GM23338 (cell line): ENCODE data around the gene OR6C65. TPM values are rescaled to one million over a fixed set of nuclear protein-coding genes. Genes with fewer than 3 reads are reported as not detected.
"Not testable (repeated sequence)": the region's sequence is repeated elsewhere in the genome, so short reads cannot be mapped to it uniquely, and the experiment has no call there.

ENCODE experiments used
- ATAC-seq: fragments of 200-7000 bp; cut with Tn5 transposase; 3 replicates; pipeline ENCODE4 v1.9.1; 2020
- DNase-seq: peaks from one replicate; pipeline ENCODE4 v3.0.0-alpha.2; 2015; ENCODE audit warnings: low spot score
- H2AFZ ChIP-seq: fragments of 200-600 bp; sonication (generic); 2 replicates; pipeline ENCODE4 v1.8.0; 2016; ENCODE audit warnings: antibody characterized with exemption, mild to moderate bottlenecking, moderate library complexity
- H3F3A ChIP-seq: fragments of 200-600 bp; sonication (generic); replicated peaks from 2 replicates; pipeline ENCODE4 v1.8.0; 2017; ENCODE audit warnings: antibody characterized with exemption, mixed run types, low read depth
- H3K27ac ChIP-seq: fragments of 200-600 bp; sonication (generic); 2 replicates; pipeline ENCODE4 v1.6.1; 2016; ENCODE audit warnings: low read depth
- H3K27me3 ChIP-seq: fragments of 200-600 bp; sonication (generic); 2 replicates; pipeline ENCODE4 v1.8.0; 2016; ENCODE audit warnings: mild to moderate bottlenecking, mixed run types, moderate library complexity; ENCODE audit not compliant: insufficient read depth
- H3K36me3 ChIP-seq: fragments of 200-600 bp; sonication (generic); 2 replicates; pipeline ENCODE4 v1.8.0; 2016; ENCODE audit warnings: mild to moderate bottlenecking; ENCODE audit not compliant: insufficient read depth
- H3K4me1 ChIP-seq: fragments of 200-600 bp; sonication (generic); 2 replicates; pipeline ENCODE4 v1.8.0; 2016; ENCODE audit warnings: mild to moderate bottlenecking, moderate library complexity; ENCODE audit not compliant: insufficient read depth
- H3K4me2 ChIP-seq: fragments of 200-600 bp; sonication (generic); 2 replicates; pipeline ENCODE4 v1.7.1; 2017; ENCODE audit warnings: mixed run types
- H3K4me3 ChIP-seq: fragments of 200-600 bp; sonication (generic); 2 replicates; pipeline ENCODE4 v1.6.1; 2016; ENCODE audit warnings: mixed run types
- H3K79me2 ChIP-seq: fragments of 200-600 bp; sonication (generic); replicated peaks from 2 replicates; pipeline ENCODE4 v1.8.0; 2017; ENCODE audit warnings: mild to moderate bottlenecking; ENCODE audit not compliant: insufficient read depth
- H3K9me2 ChIP-seq: fragments of 200-600 bp; sonication (generic); 2 replicates; pipeline ENCODE4 v1.8.0; 2017; ENCODE audit not compliant: insufficient read depth
- H4K20me1 ChIP-seq: fragments of 200-600 bp; sonication (generic); replicated peaks from 2 replicates; pipeline ENCODE4 v1.8.0; 2017; ENCODE audit warnings: mild to moderate bottlenecking; ENCODE audit not compliant: insufficient read depth
- H3K27ac Mint-ChIP-seq: 2 replicates; pipeline ENCODE4 v1.8.0; 2020; ENCODE audit warnings: inconsistent platforms, mild to moderate bottlenecking, moderate library complexity, mixed read lengths
- H3K27me3 Mint-ChIP-seq: 3 replicates; pipeline ENCODE4 v1.8.0; 2022; ENCODE audit warnings: low read depth, mild to moderate bottlenecking, moderate library complexity, mixed read lengths, inconsistent platforms; ENCODE audit not compliant: insufficient read depth, poor library complexity
- H3K36me3 Mint-ChIP-seq: 3 replicates; pipeline ENCODE4 v1.8.0; 2021; ENCODE audit warnings: low read depth, mild to moderate bottlenecking, inconsistent platforms, moderate library complexity, mixed read lengths
- H3K4me1 Mint-ChIP-seq: 3 replicates; pipeline ENCODE4 v1.8.0; 2020; ENCODE audit warnings: mild to moderate bottlenecking, inconsistent platforms, mixed read lengths
- H3K4me3 Mint-ChIP-seq: 3 replicates; pipeline ENCODE4 v1.8.0; 2021; ENCODE audit warnings: moderate library complexity, mild to moderate bottlenecking, inconsistent platforms, mixed read lengths
- H3K9me3 Mint-ChIP-seq: 3 replicates; pipeline ENCODE4 v1.8.0; 2020; ENCODE audit warnings: moderate library complexity, mild to moderate bottlenecking, inconsistent platforms, mixed read lengths
- polyA plus RNA-seq: library from polyadenylated mRNA; unstranded; fragments of >200 nt; fragmentation: Nextera tagmentation; extraction: Ambion mirVana; gene quantifications from 2 replicates; pipeline ENCODE4 v1.2.1, GENCODE V29; 2016
- total RNA-seq: library from RNA; depleted of rRNA; stranded (reverse); fragments of >200 nt; shearing (Covaris generic); gene quantifications from 2 replicates; pipeline ENCODE4 v1.2.3, GENCODE V29; 2014
- TF ChIP-seq, protein P1 (sequence below), 2 experiments: fragments of 200-600 bp in 1 of 2; sonication (generic) in 1 of 2; conservative IDR thresholded peaks; 2 replicates each; pipeline versions ENCODE4 v1.5.1 to v1.6.1; 2016 to 2017; ENCODE audit warnings: antibody characterized with exemption in 2 of 2, low read depth in 2 of 2, mild to moderate bottlenecking in 2 of 2, moderate library complexity in 1 of 2

The OR6C65 gene
- total and polyA plus RNA-seq, 2 experiments from 2014 or later = not detected

DNA sequence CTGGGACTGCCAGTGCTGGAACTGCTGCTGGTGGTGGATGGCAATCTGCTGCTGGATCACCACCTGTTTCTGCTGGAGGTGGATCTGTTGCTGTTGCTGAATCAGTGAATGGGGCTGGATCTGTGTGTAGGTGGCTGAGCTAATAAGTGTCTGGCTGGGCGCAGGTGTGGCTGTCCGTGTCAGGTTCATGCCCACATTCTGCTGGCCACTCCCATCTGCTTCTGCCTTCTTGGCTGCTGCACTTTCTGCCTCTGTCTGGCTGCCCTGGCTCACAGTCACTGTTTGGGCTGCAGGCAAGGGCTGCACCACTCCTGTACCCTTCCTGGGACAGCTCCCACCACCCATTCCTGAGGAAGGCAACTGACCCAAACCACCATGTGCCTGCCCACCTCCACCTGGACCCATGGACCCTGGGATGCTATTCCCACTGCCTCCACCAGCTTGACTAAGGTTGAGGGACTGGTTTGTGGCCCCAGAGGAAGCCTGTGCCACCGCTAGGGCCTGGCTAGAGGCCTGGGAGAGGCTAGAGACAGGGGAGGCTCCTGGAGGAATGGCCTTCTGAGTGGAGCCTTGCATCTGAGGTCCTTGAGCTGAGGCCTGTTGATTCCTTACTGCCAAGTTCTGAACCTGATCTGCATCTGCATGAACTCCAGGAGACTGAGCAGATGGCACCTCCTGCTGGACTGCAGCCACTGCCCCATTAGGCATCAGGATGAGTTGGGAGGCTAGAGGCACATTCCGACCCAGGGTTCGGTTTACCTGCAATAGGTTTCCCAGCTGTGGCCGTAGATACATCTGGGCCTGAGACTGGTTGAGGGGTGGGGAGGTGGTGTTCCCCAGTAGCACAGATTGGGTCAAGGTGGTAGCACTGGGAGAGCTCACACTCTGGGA lies 13.4 kb downstream of the OR6C65 start:
- not testable (repeated sequence) for H3K36me3 ChIP-seq, H3K9me2 ChIP-seq, H3K4me3 Mint-ChIP-seq, H3F3A ChIP-seq, H3K27me3 Mint-ChIP-seq, H3K27ac ChIP-seq, H3K4me1 ChIP-seq, H3K27ac Mint-ChIP-seq, H3K79me2 ChIP-seq, H3K4me3 ChIP-seq, H4K20me1 ChIP-seq, H3K27me3 ChIP-seq, H3K9me3 Mint-ChIP-seq, DNase-seq, H3K36me3 Mint-ChIP-seq, H3K4me2 ChIP-seq, H3K4me1 Mint-ChIP-seq
- peak overlapping the region; percentile 96; the same call in 1 of the 2 replicates for H2AFZ ChIP-seq
- ATAC-seq = peak; percentile 19
- TF ChIP-seq, protein P1, sequence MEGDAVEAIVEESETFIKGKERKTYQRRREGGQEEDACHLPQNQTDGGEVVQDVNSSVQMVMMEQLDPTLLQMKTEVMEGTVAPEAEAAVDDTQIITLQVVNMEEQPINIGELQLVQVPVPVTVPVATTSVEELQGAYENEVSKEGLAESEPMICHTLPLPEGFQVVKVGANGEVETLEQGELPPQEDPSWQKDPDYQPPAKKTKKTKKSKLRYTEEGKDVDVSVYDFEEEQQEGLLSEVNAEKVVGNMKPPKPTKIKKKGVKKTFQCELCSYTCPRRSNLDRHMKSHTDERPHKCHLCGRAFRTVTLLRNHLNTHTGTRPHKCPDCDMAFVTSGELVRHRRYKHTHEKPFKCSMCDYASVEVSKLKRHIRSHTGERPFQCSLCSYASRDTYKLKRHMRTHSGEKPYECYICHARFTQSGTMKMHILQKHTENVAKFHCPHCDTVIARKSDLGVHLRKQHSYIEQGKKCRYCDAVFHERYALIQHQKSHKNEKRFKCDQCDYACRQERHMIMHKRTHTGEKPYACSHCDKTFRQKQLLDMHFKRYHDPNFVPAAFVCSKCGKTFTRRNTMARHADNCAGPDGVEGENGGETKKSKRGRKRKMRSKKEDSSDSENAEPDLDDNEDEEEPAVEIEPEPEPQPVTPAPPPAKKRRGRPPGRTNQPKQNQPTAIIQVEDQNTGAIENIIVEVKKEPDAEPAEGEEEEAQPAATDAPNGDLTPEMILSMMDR (conservative IDR thresholded peaks at IDR 0.05; ENCODE audit: low read depth in 2 of 2) = peak in 1 of 2 experiments; percentile 45; a peak in 2 of 4 replicates

DNA sequence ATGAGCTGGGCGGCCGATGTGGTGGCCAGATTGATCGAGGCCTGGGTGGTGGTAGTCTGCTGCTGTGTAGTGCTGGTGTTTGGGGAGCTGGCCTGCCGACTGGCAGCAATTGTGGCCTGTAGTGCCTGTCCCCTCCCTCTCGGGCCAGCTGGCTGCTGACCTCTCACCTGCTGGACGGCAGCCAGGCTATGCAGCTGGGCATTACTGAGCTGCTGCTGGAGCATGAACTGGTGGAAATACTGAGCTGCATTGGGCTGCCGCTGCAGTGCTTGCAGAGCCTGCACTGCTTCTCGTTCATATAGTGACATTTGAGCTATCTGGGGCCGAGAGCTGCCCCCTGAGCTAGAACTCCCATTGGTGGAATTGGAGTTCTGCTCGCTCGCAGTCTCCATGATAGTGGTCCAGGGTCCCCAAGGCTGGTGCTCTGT lies 14.1 kb downstream of the OR6C65 start:
- 0 out of 2 replicates have a peak overlapping the region, but pooled peaks have one; percentile 38 for H3K4me3 ChIP-seq
- H4K20me1 ChIP-seq, H3K36me3 Mint-ChIP-seq, H3K27ac ChIP-seq, H3K79me2 ChIP-seq, H3K4me1 Mint-ChIP-seq, H3K27me3 ChIP-seq, H3K4me1 ChIP-seq, H3K36me3 ChIP-seq, H3K27me3 Mint-ChIP-seq, H3K9me2 ChIP-seq, H3K27ac Mint-ChIP-seq, H3K9me3 Mint-ChIP-seq, H3F3A ChIP-seq: not testable (repeated sequence)
- H3K4me2 ChIP-seq = peak overlapping the region; percentile 26; the same call in 1 of the 2 replicates
- DNase-seq (peak; percentile 25), ATAC-seq (peak; percentile 83)
- peak overlapping the region; percentile 96 for H2AFZ ChIP-seq
- peak overlapping the region; percentile 37; the same call in 2 of the 3 replicates for H3K4me3 Mint-ChIP-seq

DNA sequence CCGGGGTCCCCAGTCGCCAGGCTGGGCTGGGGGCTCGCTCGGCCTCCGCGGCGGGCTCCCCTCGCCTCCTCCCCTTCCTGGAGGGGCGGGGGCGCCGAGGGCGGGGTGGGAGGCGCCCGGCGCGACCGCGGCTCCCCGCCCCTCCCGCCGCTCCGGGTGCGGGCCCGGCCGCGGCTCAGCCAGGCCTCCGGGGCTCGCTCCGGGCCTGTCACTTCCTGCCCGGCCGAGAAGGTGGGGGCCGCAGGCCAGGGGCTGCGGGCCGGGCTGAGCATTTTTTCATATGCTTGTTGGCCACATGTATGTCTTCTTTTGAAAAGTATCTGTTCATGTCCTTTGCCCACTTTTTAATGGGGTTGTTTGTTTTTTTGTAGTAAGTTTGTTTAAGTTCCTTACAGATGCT lies 14.6 kb downstream of the OR6C65 start:
- H4K20me1 ChIP-seq, H3F3A ChIP-seq, H3K9me3 Mint-ChIP-seq, DNase-seq, H3K9me2 ChIP-seq, H3K4me1 ChIP-seq, H3K36me3 ChIP-seq, H3K4me1 Mint-ChIP-seq, H3K27me3 Mint-ChIP-seq, H3K27ac Mint-ChIP-seq, H3K27me3 ChIP-seq, H3K79me2 ChIP-seq, H3K36me3 Mint-ChIP-seq: not testable (repeated sequence)
- Histone ChIP-seq H3K4me2 (peak overlapping the region; percentile 71), H2AFZ (peak overlapping the region; percentile 99), H3K4me3 (peak overlapping the region; percentile 44), H3K27ac (peak overlapping the region; percentile 52; the same call in 1 of the 2 replicates)
- H3K4me3 Mint-ChIP-seq = peak overlapping the region; percentile 60; the same call in 2 of the 3 replicates
- peak; percentile 91 for ATAC-seq
